ENCODE results near the gene CACNA1E. TPM values are rescaled to one million over a fixed set of nuclear protein-coding genes. Genes with fewer than 3 reads are reported as not detected.

CACNA1E gene
- total RNA-seq, 2 donors from 2014 or later, result 0.44 to 0.53 TPM

DNA sequence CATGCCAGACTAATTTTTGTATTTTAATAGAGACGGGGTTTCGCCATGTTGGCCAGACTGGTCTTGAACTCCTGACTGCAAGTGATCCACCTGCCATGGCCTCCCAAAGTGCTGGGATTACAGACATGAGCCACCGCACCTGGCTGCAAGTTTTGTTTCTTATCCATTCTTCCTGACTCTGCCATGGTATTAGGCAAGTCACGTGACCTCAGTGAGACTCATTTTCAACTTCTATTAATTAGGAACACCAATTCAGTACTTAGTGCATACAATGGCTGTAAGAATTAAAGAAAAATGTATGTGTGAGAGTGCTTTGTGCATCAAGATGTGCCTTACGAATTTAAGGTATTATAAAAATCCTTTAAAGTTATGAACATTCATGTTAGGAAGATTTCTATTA lies 111.2 kb downstream of the CACNA1E start:
- no peaks in the 10 kb centered on the region for H3K36me3 ChIP-seq
- no peaks in the 10 kb centered on the region for H3K27me3 ChIP-seq
- no peaks in the 10 kb centered on the region for H3K4me1 ChIP-seq
- H3K4me3 ChIP-seq, result no peak overlapping the region
- H3K27ac ChIP-seq, result no peak overlapping the region
- no peak for DNase-seq
- H3K9me3 ChIP-seq, result no peaks in the 10 kb centered on the region
- no peak overlapping the region for H3K9ac ChIP-seq (ENCODE audit: low read depth in 2 of 2, low read length in 2 of 2)
- TF ChIP-seq, protein P1, sequence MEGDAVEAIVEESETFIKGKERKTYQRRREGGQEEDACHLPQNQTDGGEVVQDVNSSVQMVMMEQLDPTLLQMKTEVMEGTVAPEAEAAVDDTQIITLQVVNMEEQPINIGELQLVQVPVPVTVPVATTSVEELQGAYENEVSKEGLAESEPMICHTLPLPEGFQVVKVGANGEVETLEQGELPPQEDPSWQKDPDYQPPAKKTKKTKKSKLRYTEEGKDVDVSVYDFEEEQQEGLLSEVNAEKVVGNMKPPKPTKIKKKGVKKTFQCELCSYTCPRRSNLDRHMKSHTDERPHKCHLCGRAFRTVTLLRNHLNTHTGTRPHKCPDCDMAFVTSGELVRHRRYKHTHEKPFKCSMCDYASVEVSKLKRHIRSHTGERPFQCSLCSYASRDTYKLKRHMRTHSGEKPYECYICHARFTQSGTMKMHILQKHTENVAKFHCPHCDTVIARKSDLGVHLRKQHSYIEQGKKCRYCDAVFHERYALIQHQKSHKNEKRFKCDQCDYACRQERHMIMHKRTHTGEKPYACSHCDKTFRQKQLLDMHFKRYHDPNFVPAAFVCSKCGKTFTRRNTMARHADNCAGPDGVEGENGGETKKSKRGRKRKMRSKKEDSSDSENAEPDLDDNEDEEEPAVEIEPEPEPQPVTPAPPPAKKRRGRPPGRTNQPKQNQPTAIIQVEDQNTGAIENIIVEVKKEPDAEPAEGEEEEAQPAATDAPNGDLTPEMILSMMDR (IDR thresholded peaks at IDR 0.05), result no peak
- intact Hi-C loops (cut with DNase I), result no loop called here

DNA sequence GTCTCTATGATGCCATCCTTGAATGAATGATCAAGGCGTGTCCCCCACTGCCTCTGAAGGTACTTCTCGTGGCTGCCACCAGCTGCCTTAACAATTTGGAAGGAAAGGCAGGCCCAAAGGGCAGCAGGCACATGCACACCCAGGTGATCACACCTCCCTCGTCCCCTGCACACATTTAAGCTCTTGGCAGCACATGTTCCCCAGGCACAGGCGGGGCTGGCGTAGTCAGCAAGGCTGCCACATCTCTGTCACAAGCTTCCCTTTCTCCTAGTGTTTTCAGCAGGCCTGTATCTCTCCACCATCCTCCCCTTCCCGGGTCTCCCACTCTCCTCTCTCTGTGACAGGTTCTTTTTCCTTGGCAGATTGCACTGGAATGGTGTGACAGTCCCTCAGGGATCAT lies 111.9 kb downstream of the CACNA1E start:
- Histone ChIP-seq H3K4me1 (no peaks in the 10 kb centered on the region), H3K9ac (ENCODE audit: low read depth in 2 of 2, low read length in 2 of 2) (no peak overlapping the region), H3K27ac (no peak overlapping the region), H3K4me3 (no peak overlapping the region), H3K9me3 (no peaks in the 10 kb centered on the region), H3K36me3 (no peaks in the 10 kb centered on the region), H3K27me3 (no peaks in the 10 kb centered on the region)
- intact Hi-C loops (cut with DNase I), result no loop called here
- no peak for DNase-seq
- TF ChIP-seq, protein P1 (IDR thresholded peaks at IDR 0.05), result no peak

DNA sequence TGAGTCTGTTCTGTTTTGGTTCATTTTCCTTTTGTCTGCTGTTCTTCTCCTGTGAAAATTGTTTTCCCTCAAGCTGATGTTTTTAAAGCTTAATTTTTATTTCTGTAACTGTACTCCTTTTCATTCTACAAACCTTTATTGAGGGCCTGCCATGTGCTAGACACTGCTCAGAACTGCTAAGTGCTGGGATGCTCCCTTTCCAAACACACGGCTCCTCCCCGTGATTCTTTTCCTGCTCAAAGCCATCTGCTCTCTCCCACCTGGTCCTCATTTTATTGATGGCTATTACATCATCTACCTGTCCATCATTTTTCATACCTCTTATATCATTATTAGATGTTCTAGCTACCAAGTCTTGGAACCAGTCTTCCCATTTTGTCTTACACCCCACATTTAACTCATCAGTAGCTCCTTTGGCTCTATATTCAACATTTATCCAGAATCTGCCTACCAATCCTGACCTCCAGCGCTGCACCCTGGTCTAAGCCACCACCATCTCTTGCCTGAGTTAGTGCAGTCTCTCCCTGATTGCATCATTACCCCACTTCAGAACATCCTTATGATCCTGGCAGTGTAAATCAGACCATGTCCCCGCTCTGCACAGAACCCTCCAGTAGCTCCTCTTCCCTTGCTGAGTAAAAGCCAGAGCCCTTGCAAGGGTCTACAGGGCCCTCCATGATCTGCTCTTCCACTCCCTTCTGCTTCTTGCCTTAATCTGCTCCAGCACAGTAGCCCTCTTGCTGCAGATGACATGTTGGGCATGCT lies 118.1 kb downstream of the CACNA1E start:
- intact Hi-C loops (cut with DNase I), result no loop called here
- TF ChIP-seq, protein P1 (IDR thresholded peaks at IDR 0.05), result no peak
- Histone ChIP-seq H3K4me1 (no peaks in the 10 kb centered on the region), H3K9me3 (no peaks in the 10 kb centered on the region), H3K27me3 (no peaks in the 10 kb centered on the region), H3K27ac (no peak overlapping the region), H3K36me3 (no peaks in the 10 kb centered on the region), H3K9ac (ENCODE audit: low read depth in 2 of 2, low read length in 2 of 2) (no peak overlapping the region), H3K4me3 (no peak overlapping the region)
- DNase-seq, result no peak

DNA sequence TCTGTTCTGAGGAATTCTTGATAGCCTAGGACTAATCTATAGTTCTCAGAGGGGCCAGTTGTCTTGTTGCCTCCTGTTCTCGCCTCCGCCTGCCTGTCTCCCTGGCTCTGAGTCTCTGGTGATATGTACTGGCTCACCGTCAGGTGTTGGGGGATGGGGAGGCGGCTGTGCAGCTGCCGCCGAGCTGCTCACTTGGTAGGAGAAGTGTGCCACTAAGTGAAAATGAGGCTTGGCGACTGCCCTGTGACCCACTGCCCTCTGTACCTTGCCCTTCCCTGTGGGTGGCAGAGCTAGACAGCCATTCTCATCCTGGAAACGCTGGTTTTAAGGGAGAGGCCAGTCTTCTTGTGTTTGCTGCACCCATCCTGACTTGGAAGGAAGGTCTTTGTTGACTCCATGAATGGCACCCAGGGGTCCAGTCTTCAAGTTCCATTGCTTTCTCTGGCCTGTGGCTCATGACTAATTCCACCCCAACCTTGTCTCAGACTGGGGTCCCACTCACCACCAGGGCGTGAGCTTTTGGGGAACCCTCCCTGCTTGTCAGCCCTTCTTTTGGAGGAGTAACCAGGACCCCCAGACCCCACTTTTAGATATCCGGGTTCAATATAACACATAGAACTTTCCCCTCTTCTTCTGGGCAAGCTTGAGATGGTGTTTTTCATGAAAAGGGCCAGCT lies 120.6 kb downstream of the CACNA1E start:
- no peaks in the 10 kb centered on the region for H3K9me3 ChIP-seq
- no peaks in the 10 kb centered on the region for H3K27me3 ChIP-seq
- H3K27ac ChIP-seq, result no peak overlapping the region
- TF ChIP-seq, protein P1 (IDR thresholded peaks at IDR 0.05), result no peak
- H3K36me3 ChIP-seq, result no peaks in the 10 kb centered on the region
- no peaks in the 10 kb centered on the region for H3K4me1 ChIP-seq
- H3K4me3 ChIP-seq, result no peak overlapping the region
- no peak overlapping the region for H3K9ac ChIP-seq (ENCODE audit: low read depth in 2 of 2, low read length in 2 of 2)
- intact Hi-C loops (cut with DNase I), result no loop called here
- DNase-seq, result no peak

DNA sequence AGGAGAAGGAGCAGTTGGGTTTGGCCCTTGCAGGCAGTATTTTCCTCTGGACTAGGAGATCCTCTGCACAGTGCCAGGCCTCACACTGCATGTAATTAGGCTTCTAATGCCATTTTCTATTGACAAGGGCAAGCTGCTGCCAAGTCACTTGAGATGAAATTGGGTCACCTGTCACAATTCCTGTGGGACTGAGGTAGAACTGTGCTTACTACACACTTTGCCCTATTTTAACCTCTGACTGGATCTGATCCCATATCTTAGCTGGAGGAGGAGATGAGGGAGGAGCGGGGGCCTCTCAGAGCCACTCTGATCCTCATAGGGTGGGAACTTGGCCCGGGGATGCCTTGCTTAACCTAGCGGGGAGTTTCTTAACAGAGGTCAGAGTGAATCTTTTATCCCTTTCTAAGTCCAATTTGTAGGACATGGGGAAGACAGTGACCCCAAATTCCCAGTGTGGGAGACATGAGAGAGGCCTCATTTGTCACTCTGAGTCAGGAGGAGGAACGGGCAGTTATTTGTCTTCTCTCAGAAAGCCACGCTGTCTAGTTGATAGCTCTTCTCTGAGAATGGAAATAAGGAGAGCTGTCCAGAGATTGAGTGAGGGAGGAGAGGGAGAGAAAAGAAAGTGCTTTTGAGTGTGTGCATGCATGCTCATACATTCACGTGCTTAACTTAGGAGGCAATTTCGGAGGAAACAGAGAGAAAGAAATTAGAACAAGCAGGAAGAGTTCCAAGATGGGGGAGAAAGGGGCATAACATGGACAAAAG lies 121.3 kb downstream of the CACNA1E start:
- H3K27me3 ChIP-seq, result no peaks in the 10 kb centered on the region
- TF ChIP-seq, protein P1 (IDR thresholded peaks at IDR 0.05), result no peak
- no peak overlapping the region for H3K4me3 ChIP-seq
- no peaks in the 10 kb centered on the region for H3K4me1 ChIP-seq
- no peak for DNase-seq
- no peak overlapping the region for H3K27ac ChIP-seq
- H3K9me3 ChIP-seq, result no peaks in the 10 kb centered on the region
- no peaks in the 10 kb centered on the region for H3K36me3 ChIP-seq
- no peak overlapping the region for H3K9ac ChIP-seq (ENCODE audit: low read depth in 2 of 2, low read length in 2 of 2)
- intact Hi-C loops (cut with DNase I), result no loop called here
